ENCODE data around the gene PDGFD. TPM values are rescaled to one million over a fixed set of nuclear protein-coding genes. Genes with fewer than 3 reads are reported as not detected.

Gene PDGFD
- total RNA-seq, 2 experiments from 2014 or later: not detected

DNA sequence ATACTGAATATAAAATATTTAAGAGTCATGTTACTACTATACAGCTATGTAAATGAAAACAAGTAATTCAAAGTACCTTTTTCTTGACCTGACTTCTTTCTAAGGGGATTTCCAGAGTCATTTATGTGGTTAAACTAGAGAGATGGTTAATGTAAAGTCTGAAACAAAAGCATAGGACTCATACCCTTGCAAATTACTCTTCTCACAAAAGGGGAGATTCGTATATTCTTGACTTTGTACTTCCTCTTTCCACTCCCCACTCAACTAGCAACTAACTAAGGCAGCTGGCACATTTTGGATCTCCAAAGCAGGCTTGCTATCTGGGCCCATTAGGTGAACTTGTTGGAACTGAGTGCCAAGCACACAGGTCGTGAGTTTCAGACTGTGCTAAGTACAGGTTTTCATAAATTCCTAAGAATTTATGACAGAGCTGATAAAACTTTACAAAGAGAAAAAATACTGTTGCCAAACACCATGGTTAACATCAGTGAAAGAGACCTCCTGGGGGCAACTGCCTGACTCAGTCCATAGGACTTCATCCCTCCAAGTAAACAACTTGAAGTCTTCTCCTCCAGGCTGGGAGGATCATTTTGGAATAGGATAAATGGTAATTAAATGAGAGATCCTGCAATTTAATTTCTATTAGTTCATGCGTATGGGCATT, 204.5 kb downstream of the PDGFD start:
- Mint-ChIP-seq H3K27ac (no peak overlapping the region), H3K36me3 (no peaks in the 10 kb centered on the region), H3K27me3 (peaks cover 3% of the 10 kb centered on the region), H3K9me3 (no peaks in the 10 kb centered on the region), H3K4me1 (no peaks in the 10 kb centered on the region), H3K4me3 (no peak overlapping the region)
- no peak for DNase-seq

DNA sequence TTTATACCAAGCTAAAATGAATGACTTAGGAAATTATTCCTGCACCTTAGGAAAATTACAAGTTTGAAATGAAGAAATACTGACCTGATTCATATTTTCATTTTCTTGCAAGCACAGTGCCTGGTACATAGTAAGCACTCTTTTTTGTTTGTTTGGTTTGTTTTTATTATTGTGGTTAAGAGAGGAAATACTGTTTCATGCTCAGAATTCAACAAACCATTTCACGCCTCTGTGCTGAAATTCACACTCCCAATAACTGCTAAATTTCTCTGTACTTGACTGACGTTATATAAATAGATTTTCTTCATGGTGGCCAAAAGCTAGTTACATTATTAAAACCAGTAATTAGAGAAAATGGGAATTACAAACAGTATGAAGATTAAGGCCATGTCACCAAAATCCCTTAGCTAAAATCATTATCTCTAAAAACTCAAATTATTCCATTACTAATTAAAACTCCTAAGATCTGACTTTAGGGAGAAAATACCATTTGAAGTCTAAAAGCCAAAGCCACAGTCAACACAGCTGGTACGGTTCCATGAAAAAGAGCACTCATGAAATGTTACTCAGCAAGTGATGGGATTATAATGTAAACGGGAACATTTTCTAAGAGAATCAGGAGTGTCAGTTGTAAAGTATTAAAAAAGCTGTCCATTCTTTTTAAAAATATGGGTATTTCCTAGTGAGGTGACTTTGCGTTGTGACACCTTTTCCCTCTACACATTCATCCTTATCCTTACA, 205.3 kb downstream of the PDGFD start:
- no peaks in the 10 kb centered on the region for H3K36me3 Mint-ChIP-seq
- H3K4me1 Mint-ChIP-seq: no peaks in the 10 kb centered on the region
- DNase-seq: no peak
- no peak overlapping the region for H3K27ac Mint-ChIP-seq
- H3K4me3 Mint-ChIP-seq: no peak overlapping the region
- H3K27me3 Mint-ChIP-seq: peaks cover 3% of the 10 kb centered on the region
- no peaks in the 10 kb centered on the region for H3K9me3 Mint-ChIP-seq

GRCh38 chr11:103953797-103954486, 210.0 kb downstream of the PDGFD start:
- Mint-ChIP-seq H3K27ac (no peak overlapping the region), H3K4me1 (no peaks in the 10 kb centered on the region), H3K36me3 (no peaks in the 10 kb centered on the region), H3K27me3 (peaks cover 7% of the 10 kb centered on the region), H3K4me3 (no peak overlapping the region), H3K9me3 (no peaks in the 10 kb centered on the region)
- no peak for DNase-seq

DNA sequence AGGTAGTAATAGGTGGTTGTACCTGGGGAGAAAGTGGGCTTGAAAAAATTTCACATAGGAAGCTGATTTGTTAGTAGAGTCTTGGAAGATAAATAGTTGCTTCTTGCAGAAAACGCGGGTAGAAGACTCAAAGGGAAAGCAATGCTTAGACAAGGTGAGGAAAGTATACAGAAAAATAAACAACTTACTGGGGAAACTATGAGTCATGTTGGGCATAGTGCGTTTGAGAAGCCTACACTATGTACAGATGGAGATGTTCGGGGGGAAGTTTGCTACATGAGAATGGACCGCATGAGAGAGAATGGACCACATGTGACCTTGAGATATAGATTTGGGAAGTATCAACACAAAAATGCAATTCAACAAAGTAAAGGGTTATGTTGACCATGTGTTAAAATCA, 214.2 kb downstream of the PDGFD start:
- H3K9me3 Mint-ChIP-seq: no peaks in the 10 kb centered on the region
- DNase-seq: no peak
- H3K4me3 Mint-ChIP-seq: no peak overlapping the region
- H3K36me3 Mint-ChIP-seq: no peaks in the 10 kb centered on the region
- H3K27me3 Mint-ChIP-seq: peaks cover 4% of the 10 kb centered on the region
- H3K27ac Mint-ChIP-seq: no peak overlapping the region
- no peaks in the 10 kb centered on the region for H3K4me1 Mint-ChIP-seq

DNA sequence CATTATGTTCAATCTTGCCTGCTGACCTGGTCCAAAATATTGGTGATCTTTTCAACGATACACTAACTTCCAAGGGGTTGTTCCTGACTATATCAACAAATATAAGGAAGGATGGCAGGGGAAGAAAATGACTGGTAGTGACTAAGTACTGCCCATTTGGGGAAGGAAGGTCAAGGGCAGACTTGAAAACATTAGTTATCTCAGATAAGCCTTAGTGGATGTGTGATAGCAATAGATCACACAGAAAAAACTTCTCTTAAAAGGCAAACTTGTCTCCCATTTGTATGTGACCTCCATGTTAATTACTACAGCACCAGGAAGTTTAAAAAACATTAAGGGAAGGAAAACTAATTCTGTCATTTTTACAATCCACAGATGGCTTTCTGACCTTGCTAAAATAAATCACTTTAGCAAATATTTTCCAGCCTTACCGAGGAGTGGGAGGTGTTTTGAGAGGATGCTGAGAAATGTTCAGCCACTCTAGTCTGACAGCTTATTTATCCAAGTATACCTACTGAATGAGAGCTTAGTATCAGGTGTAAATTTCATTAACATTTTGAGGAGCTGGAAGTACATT, 215.7 kb downstream of the PDGFD start:
- no peak overlapping the region for H3K4me3 Mint-ChIP-seq
- H3K27ac Mint-ChIP-seq: no peak overlapping the region
- no peaks in the 10 kb centered on the region for H3K9me3 Mint-ChIP-seq
- no peak for DNase-seq
- H3K27me3 Mint-ChIP-seq: peaks cover 4% of the 10 kb centered on the region
- H3K36me3 Mint-ChIP-seq: no peaks in the 10 kb centered on the region
- H3K4me1 Mint-ChIP-seq: no peaks in the 10 kb centered on the region

DNA sequence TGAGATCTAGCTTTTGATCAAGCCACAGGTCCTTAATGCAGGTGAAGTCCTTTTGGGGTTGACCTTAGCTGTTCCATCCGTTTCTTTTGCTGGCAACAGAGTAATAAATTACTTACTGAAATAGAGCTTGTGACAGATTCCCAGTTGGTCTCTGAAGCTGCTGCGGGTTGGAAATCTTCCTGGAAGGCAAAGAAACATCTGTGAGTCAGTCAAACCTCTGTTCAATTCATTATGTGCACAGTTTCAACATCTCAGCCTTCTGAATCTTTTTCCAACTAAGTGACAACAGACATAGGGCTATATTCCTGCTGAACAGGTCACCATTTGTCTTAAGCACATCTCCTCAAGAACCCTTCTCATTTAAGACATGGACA, 216.4 kb downstream of the PDGFD start:
- no peak for DNase-seq
- peaks cover 4% of the 10 kb centered on the region for H3K27me3 Mint-ChIP-seq
- no peaks in the 10 kb centered on the region for H3K9me3 Mint-ChIP-seq
- no peaks in the 10 kb centered on the region for H3K4me1 Mint-ChIP-seq
- no peak overlapping the region for H3K4me3 Mint-ChIP-seq
- H3K36me3 Mint-ChIP-seq: no peaks in the 10 kb centered on the region
- H3K27ac Mint-ChIP-seq: no peak overlapping the region

DNA sequence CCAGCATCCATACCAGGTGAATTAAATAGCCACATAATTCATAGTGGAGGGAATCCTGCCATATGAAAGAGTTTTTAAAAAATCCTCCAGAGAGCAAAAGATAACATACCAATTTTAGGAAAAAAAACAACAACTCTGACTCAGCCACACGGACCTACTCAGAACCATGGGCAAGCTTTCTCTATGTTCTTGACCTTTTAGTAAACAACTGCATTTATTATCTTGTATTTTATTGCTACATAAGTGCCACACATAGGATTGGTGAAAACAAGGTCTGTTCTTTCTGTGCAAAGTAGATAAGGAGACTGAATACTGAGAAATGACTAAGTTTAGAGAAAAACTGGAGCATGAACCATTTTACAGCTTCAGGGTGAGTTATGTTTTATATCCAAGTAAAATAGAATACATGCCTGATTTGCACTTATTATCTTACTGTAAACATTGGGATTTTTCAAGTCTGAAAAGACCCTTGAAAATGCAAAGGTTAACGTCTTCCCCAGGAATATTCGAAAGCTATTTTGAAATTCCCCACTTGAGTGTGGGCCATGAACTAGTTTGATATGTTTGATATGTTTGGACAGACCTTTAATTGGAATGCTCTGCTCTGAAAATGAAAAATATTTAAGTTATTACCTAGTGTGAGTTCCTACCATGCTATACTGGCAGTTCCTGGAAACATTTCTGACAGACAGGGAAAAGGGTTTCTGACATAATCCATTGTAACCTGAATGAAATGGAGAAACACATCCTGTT, 217.0 kb downstream of the PDGFD start:
- H3K27me3 Mint-ChIP-seq: peaks cover 4% of the 10 kb centered on the region
- no peaks in the 10 kb centered on the region for H3K9me3 Mint-ChIP-seq
- H3K27ac Mint-ChIP-seq: no peak overlapping the region
- no peaks in the 10 kb centered on the region for H3K4me1 Mint-ChIP-seq
- no peaks in the 10 kb centered on the region for H3K36me3 Mint-ChIP-seq
- DNase-seq: no peak
- H3K4me3 Mint-ChIP-seq: no peak overlapping the region

GRCh38 chr11:103944251-103944940, 219.6 kb downstream of the PDGFD start:
- no peaks in the 10 kb centered on the region for H3K36me3 Mint-ChIP-seq
- no peaks in the 10 kb centered on the region for H3K4me1 Mint-ChIP-seq
- H3K27ac Mint-ChIP-seq: no peak overlapping the region
- H3K4me3 Mint-ChIP-seq: no peak overlapping the region
- peaks cover 1% of the 10 kb centered on the region for H3K9me3 Mint-ChIP-seq
- no peaks in the 10 kb centered on the region for H3K27me3 Mint-ChIP-seq
- no peak for DNase-seq

- Mint-ChIP-seq H3K9me3 (peaks cover 1% of the 10 kb centered on the region), H3K27ac (no peak overlapping the region), H3K27me3 (no peaks in the 10 kb centered on the region), H3K4me3 (no peak overlapping the region), H3K4me1 (no peaks in the 10 kb centered on the region), H3K36me3 (no peaks in the 10 kb centered on the region)
- no peak for DNase-seq
Measured at GRCh38 chr11:103942646-103943045, 221.3 kb downstream of the PDGFD start.

GRCh38 chr11:103940551-103940950, 223.4 kb downstream of the PDGFD start:
- Mint-ChIP-seq H3K27me3 (no peaks in the 10 kb centered on the region), H3K4me1 (no peaks in the 10 kb centered on the region), H3K4me3 (no peak overlapping the region), H3K27ac (no peak overlapping the region), H3K36me3 (no peaks in the 10 kb centered on the region), H3K9me3 (peaks cover 1% of the 10 kb centered on the region)
- no peak for DNase-seq

- Mint-ChIP-seq H3K4me1 (no peaks in the 10 kb centered on the region), H3K36me3 (no peaks in the 10 kb centered on the region), H3K9me3 (peaks cover 1% of the 10 kb centered on the region), H3K27me3 (no peaks in the 10 kb centered on the region), H3K4me3 (no peak overlapping the region), H3K27ac (no peak overlapping the region)
- DNase-seq: no peak
Measured at GRCh38 chr11:103939694-103940093, 224.3 kb downstream of the PDGFD start.

DNA sequence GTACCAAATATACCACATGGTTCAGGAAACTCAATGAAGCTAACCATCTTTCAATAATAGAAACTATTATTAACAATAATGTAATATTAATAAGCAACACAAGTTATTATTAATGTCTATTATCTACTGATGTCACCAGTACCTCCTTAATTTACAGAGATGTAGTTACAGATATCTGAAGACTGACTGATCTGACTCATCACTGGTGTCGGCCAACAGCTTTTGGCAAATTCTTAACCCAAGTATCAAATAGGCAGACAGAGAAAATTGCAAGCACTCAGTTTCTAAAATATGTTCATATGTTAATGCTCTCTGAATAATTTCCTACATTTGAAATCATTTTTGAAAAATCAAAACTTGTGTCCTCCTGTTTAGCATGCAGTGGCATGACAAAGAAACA, 227.9 kb downstream of the PDGFD start:
- Mint-ChIP-seq H3K9me3 (peaks cover 1% of the 10 kb centered on the region), H3K4me3 (no peak overlapping the region), H3K27ac (no peak overlapping the region), H3K4me1 (no peaks in the 10 kb centered on the region), H3K36me3 (no peaks in the 10 kb centered on the region), H3K27me3 (no peaks in the 10 kb centered on the region)
- DNase-seq: no peak

GRCh38 chr11:103935219-103935618, 228.7 kb downstream of the PDGFD start:
- no peak overlapping the region for H3K4me3 Mint-ChIP-seq
- DNase-seq: no peak

GRCh38 chr11:103929170-103929903, 234.6 kb downstream of the PDGFD start:
- no peak for DNase-seq
- Mint-ChIP-seq H3K4me1 (no peaks in the 10 kb centered on the region), H3K36me3 (no peaks in the 10 kb centered on the region), H3K4me3 (no peak overlapping the region), H3K27ac (no peak overlapping the region), H3K27me3 (no peaks in the 10 kb centered on the region), H3K9me3 (no peaks in the 10 kb centered on the region)

More at GRCh38 chr11:103935219-103935618, 228.7 kb downstream of the PDGFD start:
- H3K4me1 Mint-ChIP-seq: no peaks in the 10 kb centered on the region
- H3K27ac Mint-ChIP-seq: no peak overlapping the region
- no peaks in the 10 kb centered on the region for H3K36me3 Mint-ChIP-seq
- H3K27me3 Mint-ChIP-seq: no peaks in the 10 kb centered on the region
- H3K9me3 Mint-ChIP-seq: peaks cover 1% of the 10 kb centered on the region
